Forelimb muscle (tissue), 1 donor: ENCODE data around the gene RETSAT. TPM values are rescaled to one million over a fixed set of nuclear protein-coding genes. Genes with fewer than 3 reads are reported as not detected.
"Not testable (repeated sequence)": the region's sequence is repeated elsewhere in the genome, so short reads cannot be mapped to it uniquely, and the experiment has no call there.

Experiments
- DNase-seq: peaks from one replicate; pipeline ENCODE4 v3.0.0-alpha.2; 2013; ENCODE audit warnings: low read depth
- polyA plus RNA-seq: library from polyadenylated mRNA; unstranded; fragments of 120-200 nt; gene quantifications from one replicate; pipeline ENCODE4 v1.2.1, GENCODE V29; 2013; ENCODE audit not compliant: insufficient read length

RETSAT gene
- polyA plus RNA-seq, 1 donor = 12.6 TPM

DNA sequence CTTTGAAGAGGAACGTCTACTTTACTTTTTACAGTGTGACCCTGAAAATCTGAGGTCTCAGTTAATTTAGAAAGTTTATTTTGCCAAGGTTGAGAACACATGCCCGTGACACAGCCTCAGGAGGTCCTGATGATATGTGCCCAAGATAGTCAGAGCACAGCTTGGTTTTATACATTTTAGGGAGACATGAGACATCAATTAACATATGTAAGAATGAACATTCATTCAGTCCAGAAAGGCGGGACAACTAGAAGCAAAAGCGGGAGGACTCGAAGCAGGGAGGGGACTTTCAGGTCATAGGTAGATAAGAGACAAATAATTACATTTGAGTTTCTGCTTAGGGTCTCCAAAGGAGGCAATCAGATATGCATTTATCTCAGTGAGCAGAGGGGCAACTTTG, 23.9 kb upstream of the RETSAT start:
- DNase-seq = no peak

DNA sequence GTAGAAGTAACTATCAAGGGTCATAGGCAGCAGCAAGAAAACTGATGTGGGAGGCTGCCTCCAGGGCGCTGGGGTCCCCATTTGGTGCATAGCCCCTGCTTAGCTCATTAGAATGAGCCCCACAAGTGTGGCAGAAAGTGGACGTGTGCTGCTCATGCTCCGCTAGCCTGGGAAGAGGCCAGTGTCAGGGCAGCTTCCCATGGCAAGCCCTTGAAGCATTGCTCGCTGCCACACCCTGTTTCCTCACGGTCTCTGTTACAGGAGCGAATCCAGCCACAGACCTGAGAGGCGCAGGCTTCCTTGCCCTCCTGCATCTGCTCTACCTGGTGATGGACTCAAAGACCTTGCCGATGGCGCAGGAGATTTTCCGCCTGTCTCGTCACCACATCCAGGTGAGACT, 22.8 kb upstream of the RETSAT start:
- DNase-seq = no peak

DNA sequence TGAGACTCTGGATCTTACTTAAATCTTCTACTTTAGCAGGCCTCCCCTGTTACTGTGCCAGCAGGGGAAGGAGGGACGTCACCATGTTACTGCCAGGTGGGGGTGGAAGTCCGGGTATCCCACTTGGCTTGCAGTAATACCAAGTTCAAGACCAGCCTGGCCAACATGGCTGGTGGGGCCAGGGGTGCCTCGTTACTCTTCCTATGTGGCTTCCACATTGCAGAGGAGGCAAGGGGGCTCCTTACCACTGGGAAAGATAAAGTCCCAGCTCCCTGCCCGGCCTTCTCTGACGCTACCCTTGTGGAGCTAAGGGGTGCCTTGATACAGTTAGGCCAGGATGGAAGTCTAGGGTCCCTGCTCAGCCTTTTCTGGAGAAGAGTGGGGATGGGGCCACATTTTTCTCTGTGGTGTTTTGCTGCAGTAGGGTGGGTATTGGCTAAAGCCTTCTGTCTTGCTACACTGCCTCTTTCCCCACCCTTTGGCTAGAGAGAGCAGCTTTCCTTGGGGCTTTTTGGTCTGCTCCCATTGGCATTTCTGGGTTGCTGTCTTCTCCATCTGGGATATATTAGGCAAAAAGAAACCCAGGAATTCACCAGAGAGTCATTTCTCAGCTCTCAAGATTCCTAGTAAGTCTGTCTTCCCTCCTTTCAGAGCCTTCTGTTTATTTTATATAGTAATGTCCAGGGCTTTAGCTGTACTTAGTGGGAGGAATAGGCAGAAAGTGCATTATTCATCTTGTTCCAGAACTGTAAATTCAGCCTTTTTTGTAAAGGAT, 22.1 kb upstream of the RETSAT start:
- DNase-seq = no peak

DNA sequence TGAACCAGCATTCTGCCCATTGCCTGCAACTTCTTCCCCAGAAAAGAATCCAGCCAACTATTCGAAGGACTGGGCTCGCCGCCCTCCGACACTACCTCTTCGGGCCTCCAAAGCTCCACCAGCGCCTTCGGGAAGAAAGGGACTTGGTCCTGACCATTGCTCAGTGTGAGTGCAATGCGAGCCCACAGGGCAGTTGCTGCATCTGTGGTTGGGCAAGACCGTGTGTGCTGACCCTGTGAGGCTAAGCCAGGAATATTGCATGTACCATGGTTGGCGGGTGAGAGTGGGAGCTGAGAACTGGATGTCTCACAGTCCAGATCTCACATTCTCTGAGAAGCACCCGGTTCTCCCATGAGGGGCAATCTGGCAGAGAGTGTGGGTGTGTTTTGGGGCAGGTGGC, 16.7 kb upstream of the RETSAT start:
- no peak for DNase-seq

DNA sequence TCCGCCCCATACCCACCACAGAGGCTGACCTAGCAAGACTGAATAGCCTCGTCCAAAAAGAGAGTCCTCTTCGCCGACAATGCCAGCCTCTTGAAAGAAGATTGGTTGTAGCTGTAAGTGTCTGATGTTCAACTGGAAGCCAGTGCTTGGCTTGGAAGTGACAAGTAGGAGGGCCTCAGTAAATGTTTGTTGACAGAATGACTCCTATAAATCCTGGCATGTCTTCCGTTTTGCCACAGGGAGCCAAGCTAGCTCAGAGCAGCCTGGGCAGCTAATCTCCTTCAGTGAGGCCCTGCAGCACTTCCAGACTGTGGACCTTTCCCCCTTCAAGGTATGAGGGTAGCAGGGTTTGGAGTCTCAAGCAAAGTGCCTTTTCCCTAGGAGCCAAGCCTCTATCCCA, 15.2 kb upstream of the RETSAT start:
- no peak for DNase-seq

DNA sequence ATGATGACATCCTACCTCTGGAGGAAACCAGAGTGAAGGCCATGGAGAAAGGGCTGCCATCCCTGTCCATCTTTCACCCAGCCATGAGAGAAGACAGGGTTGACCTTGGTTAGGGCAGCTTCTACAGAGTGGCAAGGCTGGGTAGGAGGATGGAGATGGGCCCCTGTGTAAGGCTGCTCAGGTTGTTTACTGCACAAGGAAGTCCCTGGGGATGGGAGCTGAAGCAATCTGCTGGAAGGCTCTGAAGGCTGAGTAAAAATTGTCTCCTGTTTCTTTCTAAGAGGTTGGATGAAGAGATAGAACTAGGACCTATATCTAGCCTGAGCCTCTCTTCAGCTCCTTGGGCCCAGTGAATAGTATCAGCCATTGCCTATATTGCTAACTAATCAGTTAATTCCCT, 14.6 kb upstream of the RETSAT start:
- no peak for DNase-seq

DNA sequence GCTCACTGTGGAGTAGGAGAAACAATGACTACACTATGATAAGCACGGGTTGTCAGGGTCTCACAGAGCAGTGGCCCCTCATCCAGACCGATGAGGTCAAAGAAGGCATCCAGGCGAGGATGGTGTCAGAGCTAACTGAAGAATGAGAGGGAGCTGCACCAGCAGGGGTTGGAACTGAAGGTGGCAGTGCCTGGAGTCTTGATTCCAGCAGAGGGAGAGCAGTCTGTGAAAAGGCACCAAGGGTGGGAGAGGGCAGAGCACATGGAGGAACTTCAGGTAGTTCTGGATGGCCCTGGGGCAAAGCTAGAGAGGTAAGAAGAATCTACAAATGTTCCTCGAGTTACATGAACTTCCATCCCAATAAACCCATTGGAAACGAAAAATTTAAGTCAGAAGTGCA, 12.9 kb upstream of the RETSAT start:
- no peak for DNase-seq

DNA sequence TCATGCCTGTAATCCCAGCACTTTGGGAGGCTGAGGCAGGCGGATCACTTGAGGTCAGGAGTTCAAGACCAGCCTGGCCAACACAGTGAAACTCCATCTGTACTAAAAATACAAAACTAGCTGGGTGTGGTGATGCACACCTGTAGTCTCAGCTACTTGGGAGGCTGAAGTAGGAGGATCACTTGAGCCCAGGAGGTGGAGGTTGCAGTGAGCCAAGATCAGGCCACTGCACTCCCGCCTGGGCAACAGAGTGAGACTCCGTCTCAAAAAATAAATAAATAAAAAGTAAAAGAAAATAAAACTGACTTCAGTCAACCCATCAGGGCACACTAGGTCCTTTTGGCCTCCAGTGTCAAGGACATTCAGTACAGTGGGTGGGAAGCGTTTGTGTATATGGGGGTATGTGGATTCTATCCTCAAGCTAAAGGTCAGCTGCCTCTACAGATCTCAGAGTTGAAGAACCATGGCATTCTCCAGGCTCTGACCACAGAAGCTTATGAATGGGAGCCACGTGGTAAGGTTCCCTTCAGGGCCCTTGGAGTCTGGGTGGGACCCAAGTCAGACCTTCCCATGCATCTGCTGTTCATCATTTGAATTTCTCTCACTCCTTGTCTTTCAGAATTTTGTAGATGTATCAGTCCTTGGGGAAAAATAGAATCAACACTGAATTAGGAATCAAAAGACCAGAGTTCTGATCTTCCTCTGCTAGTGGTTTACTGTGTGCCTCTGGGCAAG, 8.5 kb upstream of the RETSAT start:
- DNase-seq = not testable (repeated sequence)

DNA sequence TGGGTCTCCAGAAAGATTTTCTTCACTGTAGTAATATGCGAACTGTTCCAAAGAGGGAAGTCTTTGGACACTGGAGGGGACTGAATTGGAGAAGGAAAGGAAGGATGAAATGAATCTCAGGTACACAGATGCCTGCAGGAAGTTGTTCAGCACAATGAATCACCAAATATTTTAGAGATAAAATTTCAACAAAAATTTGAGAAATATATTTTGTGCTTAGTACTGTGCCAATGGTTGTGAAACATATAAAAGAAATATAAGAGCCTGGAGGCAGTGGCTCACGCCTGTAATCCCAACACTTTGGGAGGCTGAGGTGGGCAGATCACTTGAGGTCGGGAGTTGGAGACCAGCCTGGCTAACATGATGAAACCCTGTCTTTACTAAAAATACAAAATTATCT, 3.4 kb upstream of the RETSAT start:
- DNase-seq = no peak

DNA sequence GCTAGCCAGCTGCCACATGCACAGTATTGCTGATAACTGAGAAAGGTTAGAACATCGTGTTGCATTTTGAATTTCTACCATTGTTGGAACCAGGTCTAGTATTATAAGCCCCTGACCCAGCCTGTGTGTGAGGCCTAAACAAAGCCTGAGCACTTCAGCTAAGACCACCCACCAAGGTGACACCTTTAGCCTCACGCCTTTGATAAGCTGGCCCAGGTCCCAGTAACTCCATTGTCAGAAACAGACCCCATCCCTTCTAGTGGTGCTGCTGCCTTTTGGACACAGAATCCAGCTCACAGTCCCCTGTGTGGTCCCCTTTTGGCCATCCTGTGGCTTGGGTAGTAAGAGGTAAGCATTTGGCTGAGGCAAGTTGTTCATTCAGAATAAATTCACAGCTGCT, 1.9 kb upstream of the RETSAT start:
- DNase-seq = no peak

DNA sequence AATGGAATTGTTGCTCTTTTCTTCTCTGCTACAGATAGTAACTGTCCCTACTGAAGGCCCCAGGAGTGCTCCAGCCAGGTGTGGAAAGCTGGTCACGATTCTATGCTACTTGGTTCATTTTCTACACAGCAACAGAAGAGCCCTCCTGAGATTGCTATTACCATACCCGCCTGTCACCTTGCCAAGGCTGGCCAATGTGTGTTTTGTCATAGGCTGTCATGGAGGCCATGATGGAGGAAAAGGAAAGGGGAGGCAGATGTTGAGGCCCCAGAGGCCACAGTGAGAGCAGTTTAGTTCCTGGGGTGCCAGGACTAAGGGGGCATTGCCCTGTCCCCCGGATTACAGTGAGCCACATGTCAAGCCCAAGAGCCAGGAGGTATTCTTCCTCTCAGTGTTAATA, 1.2 kb upstream of the RETSAT start:
- no peak for DNase-seq

DNA sequence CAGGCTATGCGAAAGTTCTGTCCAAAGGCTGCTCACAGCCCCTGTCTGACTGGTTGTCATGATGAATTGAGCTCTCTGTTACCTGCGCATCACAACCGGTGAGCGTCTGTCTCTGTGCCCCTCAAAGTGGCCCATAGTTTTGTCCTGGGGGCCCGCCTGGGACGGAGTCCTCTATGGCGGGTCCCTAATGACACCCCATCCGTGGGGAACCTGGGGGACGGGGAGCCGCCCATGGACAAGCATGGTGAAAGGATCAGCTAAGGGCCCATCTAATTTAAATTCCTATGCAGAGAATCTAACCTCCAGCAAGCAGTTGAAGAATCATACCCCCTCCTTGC, 714 bp upstream of the RETSAT start:
- DNase-seq = no peak

DNA sequence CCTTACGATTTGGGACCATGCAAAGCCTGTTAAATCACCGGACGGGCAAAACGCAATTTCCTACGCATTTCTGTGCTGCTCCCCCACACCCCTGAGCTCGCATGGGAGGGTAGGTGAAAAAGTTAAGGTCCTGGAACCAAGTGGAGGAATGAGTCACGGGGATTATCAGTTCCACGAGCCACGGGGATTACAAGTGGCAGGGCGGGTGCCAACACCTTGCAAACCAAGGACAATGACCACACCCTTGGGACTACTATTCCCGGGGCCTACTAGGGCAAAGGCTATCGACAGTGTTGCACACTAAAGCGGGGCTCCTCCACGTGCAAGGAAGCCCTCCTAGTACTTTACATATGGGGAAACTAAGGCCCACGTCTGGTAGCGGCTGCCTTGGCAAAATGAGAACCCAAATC, 447 bp downstream of the RETSAT start:
- DNase-seq = no peak

DNA sequence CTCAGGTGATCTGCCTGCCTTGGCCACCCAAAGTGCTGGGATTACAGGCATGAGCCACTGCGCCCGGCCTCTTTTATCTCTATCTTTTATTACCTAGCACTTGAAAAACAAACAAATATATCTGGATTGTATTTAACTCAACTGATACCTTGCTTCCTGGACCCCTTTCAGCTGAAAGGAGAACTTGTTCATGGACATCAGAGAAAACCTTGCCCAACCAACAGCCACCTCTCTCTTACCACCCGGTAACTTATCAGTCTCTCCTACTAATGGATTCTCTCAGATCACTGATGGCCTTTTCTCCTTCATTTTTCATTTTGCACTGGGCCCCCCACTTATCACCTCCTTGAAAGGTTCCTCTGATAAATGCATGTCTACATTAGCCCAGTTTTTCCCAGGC, 6.7 kb downstream of the RETSAT start:
- DNase-seq = no peak

DNA sequence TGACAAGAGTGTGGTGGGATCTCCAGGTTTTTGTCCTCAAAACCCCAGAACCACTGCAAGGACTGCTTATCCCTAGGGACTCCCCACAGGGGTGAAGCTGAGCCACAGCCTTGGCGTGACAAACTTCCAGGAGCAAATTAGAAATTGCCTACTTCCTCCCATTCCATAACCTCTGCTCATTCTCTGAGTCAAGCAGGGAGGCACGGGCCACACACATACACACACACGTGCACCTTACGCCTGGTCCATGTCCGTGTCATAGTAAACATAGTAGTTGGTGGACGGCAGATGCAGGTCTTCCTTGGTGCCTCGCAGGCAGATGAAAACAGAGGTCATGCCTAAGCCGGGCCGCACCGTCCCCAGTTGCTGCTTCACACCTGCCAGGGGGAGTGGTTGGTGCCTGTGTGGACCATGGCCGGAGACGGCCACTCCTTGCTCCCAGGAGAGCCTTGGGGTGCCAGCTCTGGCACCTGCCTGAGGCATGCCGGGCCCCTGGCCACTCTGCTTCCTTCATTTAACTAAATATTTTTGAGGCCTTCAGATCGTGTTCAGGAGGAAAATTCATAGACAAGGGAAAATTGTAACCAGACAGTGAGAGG, 9.9 kb downstream of the RETSAT start:
- DNase-seq = no peak

DNA sequence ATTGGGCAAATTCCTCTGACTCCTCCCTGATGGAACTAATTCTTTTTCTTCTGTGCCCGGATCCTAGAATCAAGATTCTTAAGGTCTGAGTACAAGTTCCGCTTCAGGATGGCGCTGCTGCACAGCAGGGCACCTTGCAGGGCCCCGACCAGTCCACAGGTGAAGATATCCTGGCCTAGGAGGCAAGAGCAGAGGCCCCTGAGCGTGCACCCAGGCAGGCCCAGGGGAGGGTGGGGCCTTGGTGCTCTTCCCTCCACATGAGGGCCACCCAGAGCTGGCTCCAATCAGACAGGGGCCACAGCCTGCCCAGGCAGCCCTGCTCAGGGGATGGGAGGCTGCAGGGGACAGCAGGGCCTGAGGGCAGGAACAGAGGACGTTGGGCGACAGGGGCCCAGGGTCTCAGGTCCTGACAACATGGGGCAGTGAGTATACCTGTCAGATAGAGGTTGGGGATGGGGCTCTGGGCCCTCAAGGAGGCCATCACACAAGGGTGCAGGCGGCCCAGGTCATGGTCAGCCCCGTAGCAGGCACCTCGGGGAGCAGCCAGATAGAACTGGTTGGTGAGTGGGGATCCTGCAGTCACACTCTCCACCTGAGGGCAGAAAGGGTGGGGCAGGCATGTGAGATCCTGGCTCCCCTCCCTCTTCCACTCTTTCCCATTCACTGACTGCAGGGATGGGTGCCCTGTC, 11.0 kb downstream of the RETSAT start:
- DNase-seq = not testable (repeated sequence)

DNA sequence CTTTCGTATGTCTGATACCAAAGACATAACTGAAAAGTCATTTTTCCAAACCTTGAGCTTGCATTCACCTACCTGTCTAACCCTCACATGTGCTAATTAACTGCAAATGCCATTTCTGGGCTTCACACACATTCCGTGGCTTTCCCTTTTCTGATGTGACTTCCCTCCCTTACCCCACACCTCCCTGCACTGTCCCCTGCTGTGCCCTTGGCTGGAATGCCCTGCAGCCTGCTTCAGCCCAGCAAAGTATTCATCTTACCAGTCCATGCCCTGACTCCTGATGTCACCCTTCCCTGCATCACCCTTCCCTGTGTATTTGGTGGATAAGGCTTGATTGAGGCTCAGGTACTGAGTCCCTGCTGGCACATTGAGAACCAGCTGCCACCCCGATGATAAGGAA, 12.2 kb downstream of the RETSAT start:
- no peak for DNase-seq

DNA sequence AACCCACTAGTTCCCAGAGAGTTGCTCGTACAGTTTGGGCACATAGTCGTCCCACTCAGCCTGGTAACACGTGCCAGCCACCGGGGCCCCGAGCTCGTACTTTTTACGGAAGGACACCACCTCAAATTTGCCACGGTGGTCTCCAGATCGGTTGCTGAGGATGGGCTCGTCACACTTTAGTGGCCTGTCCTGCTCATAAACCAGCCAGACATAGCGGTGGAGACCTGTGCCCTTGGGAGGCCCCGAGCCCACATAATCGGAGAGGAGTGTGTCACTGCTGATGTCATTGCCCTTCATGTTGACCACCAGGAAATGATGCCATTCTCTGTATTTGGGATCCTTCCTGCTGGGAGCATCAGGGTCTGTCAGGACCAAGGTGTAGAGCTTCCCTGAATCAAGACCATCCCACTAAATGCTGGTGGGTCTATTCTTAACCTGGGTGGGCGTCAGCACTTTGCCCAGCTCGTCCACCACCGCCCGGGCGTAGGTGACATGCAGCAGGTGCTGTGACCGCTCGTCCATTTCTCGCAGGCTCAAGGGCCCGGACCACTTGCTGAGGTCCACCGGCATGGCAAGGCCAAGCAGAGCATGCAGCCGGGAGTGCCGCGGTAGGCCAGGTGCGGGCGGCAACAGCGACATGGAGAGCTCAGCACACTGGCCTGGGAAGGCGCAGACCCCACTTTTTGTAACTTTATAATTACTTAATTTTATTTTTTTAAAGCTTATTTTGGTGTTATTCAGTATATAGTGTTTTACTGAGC, 12.9 kb downstream of the RETSAT start:
- no peak for DNase-seq

DNA sequence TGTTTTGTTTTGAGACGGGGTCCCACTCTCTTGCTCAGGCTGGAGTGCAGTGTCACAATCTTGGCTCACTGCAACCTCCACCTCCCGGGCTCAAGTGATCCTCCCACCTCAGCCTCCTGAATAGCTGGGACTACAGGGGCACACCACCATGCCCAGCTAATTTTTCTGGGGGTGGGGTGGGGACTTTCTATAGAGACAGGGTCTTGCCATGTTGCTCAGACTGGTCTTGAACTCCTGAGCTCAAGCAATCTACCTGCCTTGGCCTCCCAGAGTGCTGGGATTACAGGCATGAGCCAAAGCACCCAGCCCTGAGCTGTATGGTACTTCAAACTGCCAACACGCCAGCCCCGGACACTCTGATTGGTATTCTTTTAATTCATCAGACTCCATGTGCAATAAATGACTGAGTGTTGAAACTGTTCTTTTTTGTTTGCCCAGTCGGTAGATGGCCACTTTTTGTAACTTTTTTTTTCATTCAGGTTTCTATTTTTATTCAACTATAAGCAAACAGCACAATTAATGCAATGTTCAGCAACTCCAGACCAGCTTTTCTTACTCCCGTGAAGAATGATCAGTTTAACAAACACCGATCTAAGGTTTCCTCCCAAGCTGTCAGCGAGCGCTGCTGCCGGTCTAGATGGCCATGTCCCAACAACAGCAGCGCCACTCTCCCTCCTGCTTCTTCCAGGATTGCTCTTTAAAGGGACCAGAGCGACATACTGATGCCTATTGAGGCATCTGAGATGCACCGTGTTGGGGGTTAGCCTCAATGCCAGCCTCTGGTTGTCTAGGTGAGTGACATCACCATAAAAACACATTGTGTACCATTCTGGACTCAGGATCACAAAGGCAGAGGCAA, 14.1 kb downstream of the RETSAT start:
- DNase-seq = no peak

DNA sequence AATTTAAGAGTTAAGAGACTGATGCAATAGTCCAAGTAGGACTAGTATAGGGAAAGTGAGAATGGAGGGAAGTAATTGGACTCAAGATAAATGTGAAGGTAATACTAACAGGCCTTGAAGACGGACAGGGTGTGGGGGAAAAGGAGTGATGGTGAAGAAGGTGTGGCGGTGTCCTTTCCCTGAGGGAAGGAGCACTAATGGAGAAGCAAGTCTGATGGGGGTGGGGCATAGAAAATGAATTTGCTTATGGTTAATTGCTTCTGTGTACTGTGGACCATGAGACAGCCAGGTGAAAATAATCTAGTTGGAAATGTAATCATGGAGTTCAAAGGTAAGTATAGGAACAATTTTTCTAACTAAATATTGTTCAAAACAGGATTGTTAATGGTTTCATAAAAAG, 19.4 kb downstream of the RETSAT start:
- no peak for DNase-seq

DNA sequence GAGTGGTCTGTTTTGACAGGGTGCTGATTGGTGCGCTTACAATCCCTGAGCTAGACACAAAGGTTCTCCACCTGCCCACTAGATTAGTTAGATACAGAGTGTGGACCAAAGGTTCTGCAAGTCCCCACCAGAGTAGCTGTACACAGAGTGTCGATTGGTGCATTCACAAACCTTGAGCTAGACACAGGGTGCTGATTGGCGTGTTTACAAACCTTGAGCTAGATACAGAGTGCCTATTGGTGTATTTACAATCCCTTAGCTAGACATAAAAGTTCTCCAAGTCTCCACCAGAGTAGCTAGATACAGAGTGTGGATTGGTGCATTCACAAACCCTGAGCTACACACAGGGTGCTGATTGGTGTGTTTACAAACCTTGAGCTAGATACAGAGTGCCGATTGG, 20.5 kb downstream of the RETSAT start:
- not testable (repeated sequence) for DNase-seq
